HCT116 (cell line): ENCODE data around the gene SLC2A14. TPM values are rescaled to one million over a fixed set of nuclear protein-coding genes. Genes with fewer than 3 reads are reported as not detected.

Source experiments
- ATAC-seq: fragments of 200-7000 bp; cut with Tn5 transposase; 2 replicates; pipeline ENCODE4 v1.9.1; 2020; ENCODE audit warnings: mild to moderate bottlenecking, moderate library complexity
- Bru-seq: library from RNA; stranded (reverse); fragments of 400-500 nt; gene quantifications from one replicate; lab custom pipeline; 2021; lab: Mats Ljungman, UMichigan
- BruChase-seq, 2 experiments: library from RNA; stranded (reverse); fragments of 400-500 nt; gene quantifications; one replicate each; lab custom pipeline; 2021; lab: Mats Ljungman, UMichigan
- BruUV-seq: library from RNA; stranded (reverse); fragments of 400-500 nt; replicated peaks from 2 replicates; lab custom pipeline; 2021; lab: Mats Ljungman, UMichigan
- CTCF ChIA-PET: fragments of 300-600 bp; sonication (Branson Sonifier 250); formaldehyde crosslinking; loops from one replicate; lab custom pipeline; 2021; ENCODE audit warnings: antibody characterized with exemption; lab: Charles Lee
- POLR2A ChIA-PET: fragments of 300-600, 350-600 bp; sonication (Branson Sonifier 250); formaldehyde crosslinking; loops from one replicate; lab custom pipeline; 2021; ENCODE audit warnings: antibody characterized with exemption; lab: Charles Lee
- RAD21 ChIA-PET, 2 experiments: fragments of 300-600 bp; sonication (Branson Sonifier 250); formaldehyde crosslinking; loops; one replicate each; lab custom pipeline; 2023; ENCODE audit warnings: low total read pairs in 2 of 2; ENCODE audit not compliant: uncharacterized antibody in 2 of 2, unreplicated experiment in 2 of 2, low non-redundant PET in 1 of 2; lab: Charles Lee
- DNase-seq: peaks from one replicate; pipeline ENCODE4 v3.0.0-alpha.2; 2010; ENCODE audit warnings: low read depth, low spot score
- H2AFZ ChIP-seq: fragments of 200-600 bp; shearing (Covaris generic), sonication (generic); 2 replicates; pipeline ENCODE4 v1.6.1; 2017; ENCODE audit warnings: low read depth, mixed run types, mixed read lengths, antibody characterized with exemption, low read length; ENCODE audit not compliant: poor library complexity, severe bottlenecking
- H3K27ac ChIP-seq: 2 replicates; pipeline ENCODE4 v1.5.1; 2012; ENCODE audit warnings: low read depth, low read length
- H3K27me3 ChIP-seq: fragments of 200-600 bp; sonication (generic); 2 replicates; pipeline ENCODE4 v1.6.1; 2016; ENCODE audit warnings: mixed run types, low read length, mixed read lengths; ENCODE audit not compliant: insufficient read depth
- H3K36me3 ChIP-seq, 2 experiments: fragments of 200-500 bp in 1 of 2; fragments of 200-600 bp in 1 of 2; sonication (Bioruptor generic) in 1 of 2; sonication (generic) in 1 of 2; 2 replicates each; pipeline versions ENCODE4 v1.5.1 to v1.6.1; 2014 to 2016; ENCODE audit warnings: low read length in 2 of 2, inconsistent platforms in 1 of 2, mixed read lengths in 1 of 2, mixed run types in 1 of 2; ENCODE audit not compliant: insufficient read depth in 2 of 2, control insufficient read depth in 1 of 2
- H3K4me1 ChIP-seq, 2 experiments: fragments of 200-600 bp in 1 of 2; sonication (generic) in 1 of 2; 2 replicates each; pipeline versions ENCODE4 v1.5.1 to v1.6.1; 2012 to 2017; ENCODE audit warnings: low read length in 2 of 2, inconsistent platforms in 1 of 2, mild to moderate bottlenecking in 1 of 2, mixed read lengths in 1 of 2, mixed run types in 1 of 2, moderate library complexity in 1 of 2; ENCODE audit not compliant: insufficient read depth in 2 of 2, control insufficient read depth in 1 of 2
- H3K4me2 ChIP-seq: fragments of 200-600 bp; sonication (generic); 2 replicates; pipeline ENCODE4 v1.6.1; 2017; ENCODE audit warnings: mixed run types, low read length, mixed read lengths
- H3K4me3 ChIP-seq, 2 experiments: fragments of 200-600 bp in 1 of 2; sonication (generic) in 1 of 2; replicated peaks in 1 of 2; 2 replicates each; pipeline ENCODE4 v1.5.1; 2011 to 2016; ENCODE audit warnings: low read length in 2 of 2, control low read depth in 1 of 2, low read depth in 1 of 2, mild to moderate bottlenecking in 1 of 2, mixed read lengths in 1 of 2, mixed run types in 1 of 2
- H3K79me2 ChIP-seq: fragments of 200-600 bp; sonication (generic); 2 replicates; pipeline ENCODE4 v1.6.1; 2017; ENCODE audit warnings: mild to moderate bottlenecking, mixed run types, low read length, moderate library complexity, mixed read lengths; ENCODE audit not compliant: insufficient read depth
- H3K9ac ChIP-seq: fragments of 200-600 bp; sonication (generic); 2 replicates; pipeline ENCODE4 v1.6.1; 2016; ENCODE audit warnings: low read length, mixed read lengths
- H3K9me2 ChIP-seq: fragments of 200-600 bp; sonication (generic), shearing (Covaris generic); 2 replicates; pipeline ENCODE4 v1.6.1; 2017; ENCODE audit warnings: mixed run types, mild to moderate bottlenecking, moderate library complexity; ENCODE audit not compliant: insufficient read depth
- H3K9me3 ChIP-seq, 2 experiments: fragments of 200-500 bp in 1 of 2; fragments of 200-600 bp in 1 of 2; sonication (Bioruptor generic) in 1 of 2; sonication (generic) in 1 of 2; 2 replicates each; pipeline ENCODE4 v1.6.1; 2014 to 2017; ENCODE audit warnings: low read length in 2 of 2, mixed read lengths in 2 of 2, inconsistent platforms in 1 of 2, low read depth in 1 of 2, mild to moderate bottlenecking in 1 of 2, mixed run types in 1 of 2, moderate library complexity in 1 of 2; ENCODE audit not compliant: control insufficient read depth in 1 of 2, insufficient read depth in 1 of 2
- H4K20me1 ChIP-seq: fragments of 200-600 bp; sonication (generic), shearing (Covaris generic); 2 replicates; pipeline ENCODE4 v1.6.1; 2017; ENCODE audit warnings: mixed run types, mild to moderate bottlenecking, moderate library complexity; ENCODE audit not compliant: insufficient read depth
- ATF3 ChIP-seq: IDR thresholded peaks from 2 replicates; pipeline ENCODE4 v1.6.1; 2012
- CBX3 ChIP-seq: IDR thresholded peaks from 2 replicates; pipeline ENCODE4 v1.6.1; 2012; ENCODE audit warnings: low read depth
- CEBPB ChIP-seq: IDR thresholded peaks from 2 replicates; pipeline ENCODE4 v1.6.1; 2012; ENCODE audit warnings: low read depth
- CTCF ChIP-seq, 3 experiments: fragments of 200-600 bp in 1 of 3; sonication (generic) in 1 of 3; IDR thresholded peaks in 2 of 3; conservative IDR thresholded peaks in 1 of 3; 2 replicates each; pipeline ENCODE4 v1.5.1; 2012 to 2017; ENCODE audit warnings: low read depth in 2 of 3, low read length in 2 of 3, antibody characterized with exemption in 1 of 3, borderline replicate concordance in 1 of 3, control low read depth in 1 of 3, mild to moderate bottlenecking in 1 of 3, mixed read lengths in 1 of 3, mixed run types in 1 of 3, moderate library complexity in 1 of 3; ENCODE audit not compliant: insufficient read depth in 1 of 3
- ELF1 ChIP-seq: IDR thresholded peaks from 2 replicates; pipeline ENCODE4 v1.6.1; 2012; ENCODE audit warnings: low read depth, borderline replicate concordance
- EZH2 ChIP-seq: fragments of 200-600 bp; sonication (generic); IDR thresholded peaks from 2 replicates; pipeline ENCODE4 v1.6.1; 2017; ENCODE audit warnings: antibody characterized with exemption, mixed run types
- JUND ChIP-seq: IDR thresholded peaks from 2 replicates; pipeline ENCODE4 v1.6.1; 2012
- MAX ChIP-seq: IDR thresholded peaks from 2 replicates; pipeline ENCODE4 v1.6.1; 2012
- POLR2A ChIP-seq: IDR thresholded peaks from 2 replicates; pipeline ENCODE4 v1.7.0; 2011; ENCODE audit warnings: borderline replicate concordance; ENCODE audit not compliant: insufficient read depth, insufficient read length; ENCODE audit errors: extremely low read depth
- REST ChIP-seq: IDR thresholded peaks from 2 replicates; pipeline ENCODE4 v1.6.1; 2012; ENCODE audit warnings: low read depth
- SIN3A ChIP-seq: IDR thresholded peaks from 2 replicates; pipeline ENCODE4 v1.6.1; 2012; ENCODE audit warnings: low read depth
- SP1 ChIP-seq: IDR thresholded peaks from 2 replicates; pipeline ENCODE4 v1.6.1; 2012; ENCODE audit warnings: low read depth
- SRF ChIP-seq: IDR thresholded peaks from 2 replicates; pipeline ENCODE4 v1.6.1; 2012; ENCODE audit warnings: low read depth
- TCF7L2 ChIP-seq: IDR thresholded peaks from 2 replicates; pipeline ENCODE4 v1.7.0; 2011; ENCODE audit warnings: borderline replicate concordance, inconsistent platforms; ENCODE audit not compliant: insufficient read depth, insufficient read length; ENCODE audit errors: extremely low read depth
- YY1 ChIP-seq: IDR thresholded peaks from 2 replicates; pipeline ENCODE4 v1.6.1; 2011; ENCODE audit warnings: low read length, low read depth, moderate library complexity, mild to moderate bottlenecking; ENCODE audit not compliant: insufficient replicate concordance; ENCODE audit errors: extremely low read depth
- ZNF274 ChIP-seq: fragments of 200-500 bp; sonication (Bioruptor generic); IDR thresholded peaks from 2 replicates; pipeline ENCODE4 v1.6.1; 2014; ENCODE audit warnings: mild to moderate bottlenecking, low read depth, low read length, inconsistent platforms
- intact Hi-C: fragments of 100-400 bp; cut with micrococcal nuclease; formaldehyde crosslinking; loops from 2 replicates; pipeline ENCODE4 v1.10.0; 2022
- long read RNA-seq: library from polyadenylated mRNA; unstranded; transcript quantifications from one replicate; pipeline ENCODE4 v2.0.0, GENCODE V29; 2021; ENCODE audit not compliant: unreplicated experiment
- polyA plus RNA-seq: library from polyadenylated mRNA; unstranded; fragments of >200 nt; gene quantifications from 2 replicates; pipeline ENCODE4 v1.2.1, GENCODE V29; 2012; ENCODE audit warnings: missing spikeins
- total RNA-seq: library from RNA; stranded (reverse); gene quantifications from one replicate; pipeline ENCODE4 v1.2.1, GENCODE V29; 2021; ENCODE audit not compliant: unreplicated experiment
- TF ChIP-seq, protein P1 (sequence below): IDR thresholded peaks from 2 replicates; pipeline ENCODE4 v1.6.1; 2011; ENCODE audit warnings: mild to moderate bottlenecking, low read length, moderate library complexity; ENCODE audit not compliant: insufficient replicate concordance; ENCODE audit errors: extremely low read depth

The SLC2A14 gene
- not detected for total RNA-seq
- polyA plus RNA-seq, result 0.04 TPM in 1 of 2 replicates, not detected in the other
- Bru-seq, nascent RNA, result not detected
- not detected for BruChase-seq, experiment 1, labeled RNA remaining after a 6-hour chase
- not detected for BruChase-seq, experiment 2, labeled RNA remaining after a 2-hour chase
- long read RNA-seq, result 0 reads

- H3K9ac ChIP-seq, result no peak within 1 kb of the TSS
- ChIA-PET POLR2A (no interaction called here), RAD21 (no interaction called here), CTCF (no interaction called here)
- no peaks in the 10 kb centered on the region for H3K27me3 ChIP-seq
- no peaks in the 10 kb centered on the region for H3K36me3 ChIP-seq
- H3K79me2 ChIP-seq, result no peaks in the 10 kb centered on the region
- BruUV-seq, result no TSS peak
- H3K9me3 ChIP-seq, result no peaks in the 10 kb centered on the region
- no peaks in the 10 kb centered on the region for H4K20me1 ChIP-seq
- no peak within 1 kb of the TSS for H3K4me3 ChIP-seq
- ATAC-seq (no peak), DNase-seq (no peak)
- TF ChIP-seq POLR2A (no peak), SRF (no peak), EZH2 (no peak), ELF1 (no peak), TCF7L2 (no peak), ZNF274 (no peak), MAX (no peak), SP1 (no peak), CEBPB (no peak), YY1 (no peak), CBX3 (no peak), REST (no peak), ATF3 (no peak), JUND (no peak), SIN3A (no peak), CTCF (IDR thresholded peaks at IDR 0.05 in 2 of 3, conservative IDR thresholded peaks at IDR 0.05 in 1 of 3; ENCODE audit: borderline replicate concordance in 1 of 3, insufficient read depth in 1 of 3, low read depth in 2 of 3, low read length in 2 of 3) (no peak)
- TF ChIP-seq, protein P1, sequence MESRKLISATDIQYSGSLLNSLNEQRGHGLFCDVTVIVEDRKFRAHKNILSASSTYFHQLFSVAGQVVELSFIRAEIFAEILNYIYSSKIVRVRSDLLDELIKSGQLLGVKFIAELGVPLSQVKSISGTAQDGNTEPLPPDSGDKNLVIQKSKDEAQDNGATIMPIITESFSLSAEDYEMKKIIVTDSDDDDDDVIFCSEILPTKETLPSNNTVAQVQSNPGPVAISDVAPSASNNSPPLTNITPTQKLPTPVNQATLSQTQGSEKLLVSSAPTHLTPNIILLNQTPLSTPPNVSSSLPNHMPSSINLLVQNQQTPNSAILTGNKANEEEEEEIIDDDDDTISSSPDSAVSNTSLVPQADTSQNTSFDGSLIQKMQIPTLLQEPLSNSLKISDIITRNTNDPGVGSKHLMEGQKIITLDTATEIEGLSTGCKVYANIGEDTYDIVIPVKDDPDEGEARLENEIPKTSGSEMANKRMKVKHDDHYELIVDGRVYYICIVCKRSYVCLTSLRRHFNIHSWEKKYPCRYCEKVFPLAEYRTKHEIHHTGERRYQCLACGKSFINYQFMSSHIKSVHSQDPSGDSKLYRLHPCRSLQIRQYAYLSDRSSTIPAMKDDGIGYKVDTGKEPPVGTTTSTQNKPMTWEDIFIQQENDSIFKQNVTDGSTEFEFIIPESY, result no peak
- H3K27ac ChIP-seq, result no peak within 1 kb of the TSS
- no peaks in the 10 kb centered on the region for H3K9me2 ChIP-seq
- H3K4me1 ChIP-seq, result no peaks in the 10 kb centered on the region
- H3K4me2 ChIP-seq, result no peak within 1 kb of the TSS
- H2AFZ ChIP-seq, result no peak within 1 kb of the TSS
- intact Hi-C loops, result no loop called here
Observed at GRCh38 chr12:7872566-7873319, at the start of gene SLC2A14. Gene SLC2A14, minus strand, starts transcription at chr12:7872915. Its CDS starts 3,035 bp downstream, at chr12:7869880.
